IPS-NIHi7 (cell line): ENCODE measurements around the gene CYP2C8.
"Not testable (repeated sequence)": the region's sequence is repeated elsewhere in the genome, so short reads cannot be mapped to it uniquely, and the experiment has no call there.

Source experiments
- DNase-seq: peaks from one replicate; pipeline ENCODE4 v3.0.0; 2012; ENCODE audit warnings: mixed read lengths; ENCODE audit errors: extremely low spot score

The CYP2C8 gene

DNA sequence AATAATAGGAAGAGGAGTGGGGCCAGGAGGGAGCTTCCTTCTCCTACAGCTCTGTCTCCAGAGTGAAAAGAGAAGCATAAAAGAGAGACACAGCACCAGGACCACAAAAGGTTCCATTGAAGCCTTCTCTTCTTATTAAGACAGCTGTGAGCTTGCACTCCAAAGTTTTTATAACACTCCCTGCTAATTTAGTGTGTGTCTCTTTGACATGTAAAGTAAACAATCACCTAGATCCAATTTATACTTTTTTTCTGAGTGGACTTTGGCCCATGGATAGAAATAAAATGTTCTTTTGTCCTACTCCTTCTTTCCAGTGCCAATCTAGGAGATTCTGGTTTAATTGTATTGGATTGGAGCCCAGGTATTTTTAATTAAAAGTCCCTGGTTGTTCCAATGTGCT is at the start of gene CYP2C8:
Gene CYP2C8 (minus strand): TSS at position 212 of the 400 bp plus-strand sequence. CDS start 95 bp downstream, at position 117.
- DNase-seq = no peak

GRCh38 chr10:95116869-95117269 is 47.6 kb upstream of the CYP2C8 start:
- DNase-seq = no peak

GRCh38 chr10:95110823-95111222 is 41.5 kb upstream of the CYP2C8 start:
- DNase-seq = not testable (repeated sequence)

DNA sequence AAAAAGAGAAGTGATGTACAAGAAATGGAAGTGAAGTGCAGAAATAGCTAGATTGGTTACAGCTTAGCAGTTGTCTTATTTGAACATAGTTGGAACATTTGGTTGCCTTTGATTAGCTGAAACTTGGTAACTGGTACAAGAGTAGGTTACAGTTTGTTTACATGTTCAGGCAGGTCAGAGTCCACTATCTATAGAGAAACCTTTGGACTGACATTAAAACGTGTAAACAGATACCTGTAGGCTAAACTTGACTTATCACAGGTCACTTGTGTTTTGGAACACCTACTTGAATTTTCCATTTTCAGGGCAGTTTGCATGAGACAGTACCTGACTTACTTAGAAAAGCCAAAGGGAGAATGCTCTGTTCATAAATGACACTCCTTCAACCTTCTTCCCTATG is 28.5 kb upstream of the CYP2C8 start:
- DNase-seq = no peak

DNA sequence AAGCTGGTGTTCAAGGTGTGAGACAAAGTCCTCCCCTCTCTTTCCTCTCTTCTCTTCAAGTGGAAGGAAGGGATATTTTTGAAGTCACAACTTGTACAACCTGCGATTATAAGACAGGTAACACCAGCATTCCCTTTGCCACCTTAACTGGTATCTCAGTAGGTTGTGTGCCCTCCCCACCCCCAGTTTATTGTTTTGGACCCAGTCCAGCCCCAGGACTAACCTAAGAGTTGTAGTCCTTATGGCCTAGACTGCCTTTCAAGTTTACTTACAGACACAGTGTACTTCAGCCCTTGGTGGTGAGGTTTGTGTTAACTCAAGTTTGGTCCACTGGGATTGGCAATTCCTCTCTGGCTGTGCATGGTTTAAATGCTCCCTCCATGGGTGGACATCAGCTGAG is 26.8 kb upstream of the CYP2C8 start:
- DNase-seq = no peak

- DNase-seq = not testable (repeated sequence)
These were observed 10.3 kb upstream of the CYP2C8 start for GRCh38 chr10:95079626-95080025.

DNA sequence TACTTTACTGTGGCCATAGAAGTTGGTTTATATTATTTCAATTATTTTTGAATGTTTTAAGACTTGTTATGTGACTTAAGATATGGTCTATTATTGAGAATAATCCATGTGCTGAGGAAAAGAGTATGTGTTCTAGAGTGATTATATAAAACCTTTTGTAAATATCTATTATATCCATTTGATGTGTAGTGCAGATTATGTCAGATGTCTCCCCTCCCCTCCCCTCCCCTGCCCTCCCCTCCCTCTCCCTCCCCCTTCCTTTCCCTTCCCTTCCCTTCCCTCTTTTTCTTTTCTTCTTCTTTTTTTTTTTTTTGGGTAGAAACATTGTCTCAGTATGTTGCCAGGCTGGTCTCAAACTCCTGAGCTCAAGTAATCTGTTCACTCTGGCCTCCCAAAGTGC is 8.3 kb upstream of the CYP2C8 start:
- no peak for DNase-seq

DNA sequence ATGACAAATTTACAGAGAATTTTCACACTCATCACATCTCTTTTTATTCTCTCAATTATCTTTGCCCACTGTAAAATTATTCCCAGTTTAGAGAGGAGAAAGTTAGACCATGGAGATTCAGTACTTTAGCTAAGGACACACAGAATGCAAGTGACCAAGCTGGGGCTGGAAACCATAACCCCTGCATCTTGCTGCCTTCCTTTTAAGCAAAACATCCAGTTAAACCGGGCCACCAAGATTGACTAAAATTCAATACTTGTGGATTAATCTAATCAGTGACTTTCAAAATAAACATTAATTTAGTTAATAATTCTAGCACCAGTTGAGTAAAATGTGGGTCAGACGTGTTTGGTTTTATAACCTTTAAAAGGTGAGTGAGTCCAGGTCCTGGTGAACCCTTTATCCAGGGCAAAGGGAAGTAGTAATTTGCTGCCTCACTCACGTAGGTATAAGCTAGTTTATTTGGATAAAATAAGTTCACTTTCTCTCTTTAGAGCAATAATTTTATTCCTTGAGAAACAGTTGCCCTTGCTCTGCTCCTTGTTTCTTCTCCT is 1.9 kb upstream of the CYP2C8 start:
- DNase-seq = no peak

DNA sequence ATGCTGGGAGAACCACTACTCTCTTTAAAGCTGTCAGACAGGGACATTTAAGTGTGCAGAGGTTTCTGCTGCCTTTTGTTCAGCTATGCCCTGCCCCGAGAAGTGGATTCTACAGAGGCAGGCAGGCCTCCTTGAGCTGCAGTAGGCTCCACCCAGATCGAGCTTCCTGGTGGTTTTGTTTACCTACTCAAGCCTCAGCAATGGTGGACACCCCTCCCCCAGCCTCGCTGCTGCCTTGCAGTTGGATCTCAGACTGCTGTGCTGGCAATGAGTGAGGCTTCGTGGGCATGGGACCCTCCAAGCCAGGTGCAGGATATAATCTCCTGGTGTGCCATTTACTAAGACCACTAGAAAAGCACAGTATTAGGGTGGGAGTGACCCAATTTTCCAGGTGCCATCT is 5.2 kb downstream of the CYP2C8 start:
- not testable (repeated sequence) for DNase-seq

GRCh38 chr10:95056744-95057363 is 12.4 kb downstream of the CYP2C8 start:
- DNase-seq = no peak

GRCh38 chr10:95049919-95050318 is 19.4 kb downstream of the CYP2C8 start:
- no peak for DNase-seq

- DNase-seq = no peak
These were observed 21.1 kb downstream of the CYP2C8 start for GRCh38 chr10:95048206-95048605.

DNA sequence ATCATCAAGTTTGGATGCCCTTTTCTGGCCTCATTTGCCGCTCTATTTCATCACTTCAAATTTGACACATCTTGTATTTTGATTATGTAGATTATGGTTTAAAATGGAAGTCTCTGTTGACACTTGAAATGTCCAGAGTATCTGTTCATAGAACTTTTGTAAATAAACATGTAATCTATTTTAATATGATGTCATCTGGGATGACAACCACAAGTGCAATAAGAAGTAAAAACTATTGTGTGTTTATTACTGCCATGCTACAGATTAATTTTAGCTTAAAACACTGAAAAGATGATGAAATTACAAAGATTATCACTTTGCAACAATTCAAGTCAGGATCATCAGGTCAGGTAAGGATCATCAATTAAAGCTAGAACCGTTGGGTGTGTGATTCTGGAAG is 30.0 kb downstream of the CYP2C8 start:
- DNase-seq = no peak

GRCh38 chr10:95035332-95036295 is 33.7 kb downstream of the CYP2C8 start:
- no peak for DNase-seq

- DNase-seq = no peak
These were observed 34.9 kb downstream of the CYP2C8 start for GRCh38 chr10:95034401-95034800.

GRCh38 chr10:95031656-95032055 is 37.6 kb downstream of the CYP2C8 start:
- no peak for DNase-seq

DNA sequence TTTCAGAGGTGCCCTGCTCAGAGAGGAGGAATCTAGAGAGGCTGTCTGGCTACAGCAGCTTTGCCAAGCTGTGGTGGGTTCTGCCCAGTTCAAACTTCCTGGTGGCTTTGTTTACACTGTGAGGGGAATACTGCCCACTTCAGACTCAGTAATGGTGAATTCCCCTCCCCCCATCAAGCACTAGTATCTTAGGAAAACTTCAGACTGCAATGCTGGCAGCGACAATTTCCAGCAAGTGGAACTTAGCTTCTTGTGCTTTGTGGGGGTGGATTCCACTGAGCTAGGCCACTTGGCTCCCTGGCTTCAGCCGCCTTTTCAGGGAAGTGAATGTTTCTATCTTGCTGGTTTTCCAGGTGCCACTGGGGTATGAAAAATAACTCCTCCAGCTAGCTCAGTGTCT is 42.8 kb downstream of the CYP2C8 start:
- no peak for DNase-seq

DNA sequence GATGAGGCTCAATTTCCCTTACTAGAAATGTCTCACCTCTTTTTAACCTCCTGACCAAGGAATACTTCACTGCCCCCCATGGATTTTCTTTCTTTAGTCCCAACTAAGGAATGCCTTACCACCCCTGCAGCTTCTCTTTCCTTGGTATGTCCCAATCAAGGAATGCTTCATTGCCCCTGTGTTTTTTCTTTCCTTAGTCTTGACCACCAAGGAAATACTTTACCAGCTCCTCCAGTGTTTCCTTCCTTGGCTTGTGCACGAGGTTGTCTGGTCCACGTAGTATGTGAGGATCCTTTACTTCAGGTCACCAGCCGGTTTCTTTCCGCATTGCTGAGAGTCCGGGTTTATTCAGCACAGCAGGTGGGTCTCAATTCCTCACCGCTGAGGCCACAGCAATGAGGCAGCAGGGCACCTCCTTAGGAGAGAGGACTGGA is 71.5 kb downstream of the CYP2C8 start:
- DNase-seq = peak; percentile 51

- peak; percentile 20 for DNase-seq
These were observed 76.5 kb downstream of the CYP2C8 start for GRCh38 chr10:94992811-94993210.

DNA sequence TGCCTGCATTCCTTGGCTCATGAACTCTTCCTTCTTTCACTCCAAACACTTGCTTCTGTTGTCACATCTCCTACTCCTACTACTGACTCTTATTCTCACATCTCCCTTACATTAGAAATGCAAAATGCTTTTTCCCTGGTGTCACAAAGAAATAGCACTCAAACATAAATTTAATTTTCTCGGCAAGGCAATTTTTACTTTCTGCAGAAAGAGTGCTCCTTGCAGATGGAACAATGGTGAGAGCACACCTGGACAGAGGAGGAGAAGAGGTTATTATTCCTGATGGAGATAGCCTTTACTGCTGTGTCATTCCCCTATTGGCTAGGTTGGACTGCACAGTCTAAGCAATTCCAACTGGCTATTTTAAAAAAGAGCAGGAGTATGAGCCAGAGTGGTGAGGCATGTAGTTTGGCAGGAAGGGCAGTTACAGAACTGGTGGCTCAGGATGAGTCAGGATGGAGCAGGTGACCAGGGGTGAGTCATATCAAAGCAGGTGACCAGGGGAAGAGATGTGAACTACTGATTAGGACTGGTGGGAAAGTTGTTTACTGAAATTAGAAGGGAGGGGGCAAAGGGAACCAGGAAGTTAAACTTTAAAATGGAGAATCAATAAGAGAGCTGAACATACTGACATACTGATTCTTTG is 77.9 kb downstream of the CYP2C8 start:
- DNase-seq = no peak

DNA sequence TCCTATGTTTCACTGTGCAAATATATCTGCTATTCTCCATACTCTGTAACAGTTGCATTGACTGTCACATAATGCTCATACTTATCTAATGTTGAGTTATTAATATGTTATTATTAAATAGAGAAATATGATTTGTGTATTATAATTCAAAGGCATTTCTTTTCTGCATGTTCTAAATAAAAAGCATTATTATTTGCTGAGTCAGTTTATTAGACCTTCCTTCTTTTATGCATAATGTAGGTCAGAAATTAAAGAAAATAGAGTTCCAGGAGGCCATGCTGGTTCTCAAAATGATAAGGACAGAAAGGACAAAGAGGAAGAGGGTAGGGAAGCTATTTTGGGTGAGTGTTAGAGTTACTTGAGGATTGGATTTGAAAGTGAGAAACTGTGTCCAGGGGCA is 80.1 kb downstream of the CYP2C8 start:
- no peak for DNase-seq
